Erythroblast (primary cell): Measurements from ENCODE around the gene GPR153.
"Not testable (repeated sequence)": the region's sequence is repeated elsewhere in the genome, so short reads cannot be mapped to it uniquely, and the experiment has no call there.

Experiments
- DNase-seq, 2 experiments: peaks; one replicate each; lab custom pipeline; 2025; lab: John Stamatoyannopoulos, UW
- GATA1 ChIP-seq: IDR thresholded peaks from 2 replicates; pipeline ENCODE4 v1.6.1; 2011; ENCODE audit warnings: low read depth, mild to moderate bottlenecking, control low read depth, low read length, moderate library complexity
- POLR2A ChIP-seq: IDR thresholded peaks from 2 replicates; pipeline ENCODE4 v1.6.1; 2011; ENCODE audit warnings: mild to moderate bottlenecking, low read length

GPR153 gene

GRCh38 chr1:6225651-6226050 is 35.2 kb downstream of the GPR153 start:
- DNase-seq: no peak
- TF ChIP-seq GATA1: no peak
- no peak for TF ChIP-seq POLR2A

DNA sequence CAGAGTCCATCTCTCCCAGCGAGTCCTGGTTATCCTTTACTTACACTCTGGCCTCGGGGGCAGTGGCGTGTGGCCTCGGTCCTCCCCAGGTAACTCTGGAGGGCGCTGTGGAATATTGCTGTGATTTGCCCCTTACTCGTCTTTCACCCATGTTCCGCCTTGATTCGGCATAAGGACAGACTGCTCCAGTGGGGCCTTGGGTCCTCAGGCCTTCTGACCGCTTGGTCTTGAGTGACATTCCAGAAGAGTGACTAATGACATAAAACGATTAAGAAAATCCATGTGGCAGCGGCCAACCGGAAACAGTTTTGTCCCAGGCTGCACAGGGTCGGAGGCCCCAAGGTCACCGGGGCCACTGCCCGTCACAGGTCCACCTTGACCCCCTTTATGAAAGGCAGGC is 36.2 kb downstream of the GPR153 start:
- no peak for TF ChIP-seq POLR2A
- no peak for TF ChIP-seq GATA1

GRCh38 chr1:6223617-6224016 is 37.3 kb downstream of the GPR153 start:
- no peak for DNase-seq
- TF ChIP-seq GATA1 (no peak), POLR2A (no peak)

More for the DNA sequence above, 36.2 kb downstream of the GPR153 start:
- DNase-seq: no peak

GRCh38 chr1:6222636-6223035 is 38.3 kb downstream of the GPR153 start:
- no peak for DNase-seq
- TF ChIP-seq GATA1 (no peak), POLR2A (no peak)

GRCh38 chr1:6221210-6221784 is 39.6 kb downstream of the GPR153 start:
- DNase-seq: no peak
- TF ChIP-seq POLR2A (no peak), GATA1 (no peak)

DNA sequence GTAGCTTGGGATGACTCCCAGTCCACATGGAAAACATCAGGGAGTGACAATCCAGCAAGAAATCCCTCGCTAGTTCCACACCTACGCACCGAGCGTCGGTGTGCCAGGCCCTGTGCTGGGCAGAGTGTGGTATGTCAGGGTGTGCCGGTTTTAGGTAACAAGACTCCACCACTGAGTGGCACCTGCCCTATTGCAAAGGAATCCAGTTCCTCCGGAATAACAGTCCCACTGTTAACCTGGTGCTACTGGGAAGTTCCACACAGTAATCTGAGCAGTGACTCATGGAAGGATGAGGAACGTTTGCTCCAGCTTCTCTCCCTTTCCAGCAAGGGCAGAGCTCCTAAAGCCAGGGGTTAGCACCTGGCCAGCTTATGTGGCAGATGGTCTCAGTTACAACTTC is 40.7 kb downstream of the GPR153 start:
- TF ChIP-seq POLR2A: no peak
- no peak for TF ChIP-seq GATA1

GRCh38 chr1:6219641-6220040 is 41.3 kb downstream of the GPR153 start:
- not testable (repeated sequence) for DNase-seq

More for the DNA sequence above, 40.7 kb downstream of the GPR153 start:
- no peak for DNase-seq

- TF ChIP-seq POLR2A: no peak
- TF ChIP-seq GATA1: no peak
- DNase-seq: no peak
Observed at GRCh38 chr1:6218375-6219164, 42.3 kb downstream of the GPR153 start.

DNA sequence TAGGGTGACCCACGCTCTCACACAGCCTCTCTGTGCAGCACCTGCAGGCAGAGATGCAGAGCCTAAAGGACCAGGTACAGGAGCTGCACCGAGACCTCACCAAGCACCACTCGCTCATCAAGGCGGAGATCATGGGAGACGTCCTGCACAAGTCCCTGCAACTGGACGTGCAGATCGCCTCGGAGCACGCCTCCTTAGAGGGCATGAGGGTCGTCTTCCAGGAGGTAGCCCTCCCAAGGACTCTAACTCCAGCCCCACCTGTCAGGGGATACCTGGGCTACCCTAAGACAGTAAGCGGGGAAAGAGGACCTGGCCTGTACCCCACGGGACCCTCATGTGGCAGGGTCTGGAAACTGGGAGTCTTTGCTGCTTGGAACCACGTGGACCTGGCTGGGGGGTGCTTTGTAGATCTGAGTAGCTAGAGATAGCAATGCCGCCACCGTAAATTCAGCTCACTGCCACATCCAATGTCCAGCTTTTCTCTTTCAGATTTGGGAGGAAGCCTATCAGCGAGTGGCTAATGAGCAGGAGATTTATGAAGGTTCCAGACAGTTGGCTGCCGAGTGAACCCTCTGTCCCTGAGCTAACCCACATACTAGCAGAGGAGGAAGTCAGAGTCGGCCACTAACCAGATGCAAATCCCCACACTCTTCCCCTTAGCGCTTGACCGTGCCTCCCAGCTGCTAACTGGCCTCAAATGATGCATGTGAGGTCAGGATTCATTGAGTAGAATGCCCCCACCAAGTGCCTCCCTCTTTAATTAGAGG is 48.5 kb downstream of the GPR153 start:
- TF ChIP-seq POLR2A (no peak), GATA1 (no peak)
- DNase-seq: no peak

GRCh38 chr1:6211731-6212130 is 49.2 kb downstream of the GPR153 start:
- no peak for DNase-seq
- no peak for TF ChIP-seq GATA1
- TF ChIP-seq POLR2A: no peak

GRCh38 chr1:6210591-6211355 is 50.1 kb downstream of the GPR153 start:
- no peak for TF ChIP-seq GATA1
- no peak for TF ChIP-seq POLR2A
- DNase-seq: no peak

DNA sequence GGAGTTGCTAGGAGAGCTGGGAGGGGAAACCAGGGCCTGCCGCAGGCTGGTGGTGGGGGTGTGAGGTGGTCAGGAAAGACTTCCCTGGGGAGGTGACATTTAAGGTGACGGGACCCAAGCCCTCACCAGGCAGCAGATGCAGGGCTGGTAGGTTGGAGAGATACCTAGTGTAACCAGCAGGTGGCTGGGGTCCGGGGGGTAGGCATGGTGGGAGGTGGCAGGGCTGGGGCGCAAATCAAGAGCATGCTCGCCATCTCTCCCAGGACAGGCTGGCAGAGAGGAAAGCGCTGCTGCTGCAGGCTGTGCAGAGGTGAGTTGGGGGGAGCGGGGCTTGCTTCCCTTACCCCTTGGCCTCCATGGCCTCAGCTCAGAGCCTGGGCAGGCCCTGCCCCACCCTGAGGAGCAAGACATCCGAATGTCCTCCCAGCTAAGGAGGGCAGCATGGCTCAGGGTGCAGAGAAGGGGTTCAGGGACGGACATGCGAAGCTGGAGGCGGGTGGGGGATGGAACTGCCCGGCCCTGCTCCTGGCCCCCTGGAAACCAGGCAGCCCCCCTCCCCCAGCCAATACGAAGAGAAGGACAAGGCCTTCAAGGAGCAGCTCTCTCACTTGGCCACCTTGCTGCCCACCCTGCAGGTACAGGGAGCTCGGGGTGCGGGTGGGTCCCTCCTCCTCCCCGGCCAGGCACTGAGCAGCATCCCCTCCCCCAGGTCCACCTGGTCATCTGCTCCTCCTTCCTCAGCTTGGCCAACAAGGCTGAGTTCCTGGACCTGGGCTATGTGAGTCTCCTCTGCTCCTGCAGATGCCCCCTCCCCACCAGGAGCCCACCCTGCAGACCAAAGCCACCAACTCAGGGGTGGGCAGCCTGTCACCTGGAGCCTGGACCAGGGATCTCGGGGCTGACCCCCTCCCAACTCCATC is 51.0 kb downstream of the GPR153 start:
- TF ChIP-seq POLR2A (no peak), GATA1 (no peak)
- DNase-seq: peak; percentile 36 to 37
